Small intestine (tissue), 7 donors: Measurements from ENCODE around the gene ISG20. TPM values are rescaled to one million over a fixed set of nuclear protein-coding genes. Genes with fewer than 3 reads are reported as not detected.
A peak's percentile ranks its signal among the peaks of the same experiment; 100 is the strongest.
"Not testable (repeated sequence)": the region's sequence is repeated elsewhere in the genome, so short reads cannot be mapped to it uniquely, and the experiment has no call there.

ENCODE experiments used
- DNase-seq, 2 donors: peaks; one replicate each; pipeline versions ENCODE4 v3.0.0 to v3.0.0-alpha.2; 2013
- FAIRE-seq: peaks from 2 replicates; lab custom pipeline; 2012; peaks lifted over from hg19 to GRCh38; lab: Jason Lieb, UNC
- H3K27ac ChIP-seq, 3 donors: one replicate each; pipeline ENCODE4 v1.5.1; 2013; ENCODE audit warnings: low read length in 2 of 3, mild to moderate bottlenecking in 2 of 3, control low read depth in 1 of 3, inconsistent platforms in 1 of 3, low read depth in 1 of 3, moderate library complexity in 1 of 3
- H3K27me3 ChIP-seq, 3 donors: one replicate each; pipeline ENCODE4 v1.6.1; 2013; ENCODE audit warnings: low read length in 3 of 3, inconsistent platforms in 1 of 3; ENCODE audit not compliant: control insufficient read depth in 3 of 3, insufficient read depth in 3 of 3
- H3K36me3 ChIP-seq, 3 donors: one replicate each; pipeline ENCODE4 v1.6.1; 2013; ENCODE audit warnings: low read length in 3 of 3, inconsistent platforms in 1 of 3, low read depth in 1 of 3, mild to moderate bottlenecking in 1 of 3, moderate library complexity in 1 of 3; ENCODE audit not compliant: control insufficient read depth in 3 of 3, insufficient read depth in 2 of 3
- H3K4me1 ChIP-seq, 3 donors: one replicate each; pipeline ENCODE4 v1.6.1; 2013; ENCODE audit warnings: low read length in 2 of 3, inconsistent platforms in 1 of 3, low read depth in 1 of 3, mild to moderate bottlenecking in 1 of 3, moderate library complexity in 1 of 3; ENCODE audit not compliant: control insufficient read depth in 3 of 3, insufficient read depth in 2 of 3
- H3K4me3 ChIP-seq, 3 donors: one replicate each; pipeline ENCODE4 v1.5.1; 2013; ENCODE audit warnings: low read length in 3 of 3, control low read depth in 1 of 3, inconsistent platforms in 1 of 3, low read depth in 1 of 3, mild to moderate bottlenecking in 1 of 3, moderate library complexity in 1 of 3
- H3K9me3 ChIP-seq, 2 donors: one replicate each; pipeline ENCODE4 v1.6.1; 2013; ENCODE audit warnings: low read depth in 1 of 2, low read length in 1 of 2; ENCODE audit not compliant: control insufficient read depth in 2 of 2, insufficient read depth in 1 of 2
- WGBS, 3 donors: extraction: QIAGEN DNeasy Blood & Tissue Kit; methylation state at CpG; one replicate each; pipeline ENCODE4 v1.1.7; 2013; 5-methylcytosine and 5-hydroxymethylcytosine counted together
- polyA plus RNA-seq, 4 donors: library from polyadenylated mRNA; stranded (reverse) in 3 of 4; unstranded in 1 of 4; fragments of 200-250 nt in 3 of 4; fragments of 120-200 nt in 1 of 4; gene quantifications; one replicate each; pipeline versions ENCODE4 v1.2.1 to v1.2.3, GENCODE V29; 2013
- donor health status: healthy with polysubstance abuse.
- donor health status: control.
- donor health status: control.
- donor health status: Bipolar disorder and iron deficiency.
- donor health status: healthy.

Gene ISG20
- polyA plus RNA-seq, 4 donors = 4.1 to 434 (median 98.1) TPM

- Histone ChIP-seq H3K36me3 (peaks cover 0 to 43% (median 7%) of the 10 kb centered on the region in 3 donors), H3K4me3 (no peak overlapping the region), H3K27ac (no peak overlapping the region), H3K27me3 (no peaks in the 10 kb centered on the region), H3K9me3 (no peaks in the 10 kb centered on the region), H3K4me1 (peaks cover 0 to 10% (median 7%) of the 10 kb centered on the region in 3 donors)
- DNase-seq (no peak), FAIRE-seq (no peak)
- WGBS, 3 donors = 87 to 94% (median 88%) methylated on average over 16 of the region's 16 CpGs
Measured at GRCh38 chr15:88629071-88629470, 9.7 kb upstream of the ISG20 start.

- FAIRE-seq (no peak), DNase-seq (peak in 1 of 2 donors; percentile 71)
- peaks cover 0 to 8% (median 2%) of the 10 kb centered on the region in 3 donors for H3K4me1 ChIP-seq
- H3K9me3 ChIP-seq = no peaks in the 10 kb centered on the region
- H3K27ac ChIP-seq = peak overlapping the region in 2 of 3 donors; percentile 56 to 70
- no peaks in the 10 kb centered on the region for H3K27me3 ChIP-seq
- peaks cover 0 to 43% (median 7%) of the 10 kb centered on the region in 3 donors for H3K36me3 ChIP-seq
- H3K4me3 ChIP-seq = no peak overlapping the region
- WGBS, 3 donors = 54 to 75% (median 61%) methylated on average over 6 to 9 of the region's 9 CpGs
Measured at GRCh38 chr15:88630141-88630721, 8.6 kb upstream of the ISG20 start.

GRCh38 chr15:88630798-88631463 lies 7.9 kb upstream of the ISG20 start:
- Histone ChIP-seq H3K9me3 (no peaks in the 10 kb centered on the region), H3K4me1 (peaks cover 0 to 8% (median 4%) of the 10 kb centered on the region in 3 donors), H3K27me3 (no peaks in the 10 kb centered on the region), H3K4me3 (no peak overlapping the region), H3K27ac (peak overlapping the region in 2 of 3 donors; percentile 56 to 70), H3K36me3 (peaks cover 0 to 43% (median 7%) of the 10 kb centered on the region in 3 donors)
- FAIRE-seq (no peak), DNase-seq (no peak)
- WGBS, 3 donors = 54 to 86% (median 81%) methylated on average over 7 of the region's 7 CpGs

- H3K27ac ChIP-seq = peak overlapping the region in 1 of 3 donors; percentile 70
- 90 to 93% (median 92%) methylated on average over 12 of the region's 12 CpGs for WGBS, 3 donors
- H3K36me3 ChIP-seq = peaks cover 0 to 37% (median 4%) of the 10 kb centered on the region in 3 donors
- DNase-seq (no peak), FAIRE-seq (no peak)
- H3K4me3 ChIP-seq = no peak overlapping the region
- no peaks in the 10 kb centered on the region for H3K9me3 ChIP-seq
- peaks cover 1 to 10% (median 8%) of the 10 kb centered on the region in 3 donors for H3K4me1 ChIP-seq
- no peaks in the 10 kb centered on the region for H3K27me3 ChIP-seq
Measured at GRCh38 chr15:88631464-88632028, 7.3 kb upstream of the ISG20 start.

GRCh38 chr15:88632797-88633196 lies 6.0 kb upstream of the ISG20 start:
- 83 to 88% (median 88%) methylated on average over 7 of the region's 7 CpGs for WGBS, 3 donors
- H3K27me3 ChIP-seq, H3K27ac ChIP-seq, DNase-seq, H3K9me3 ChIP-seq, H3K4me3 ChIP-seq, FAIRE-seq: not testable (repeated sequence)
- peaks cover 0 to 35% (median 0%) of the 10 kb centered on the region in 3 donors for H3K36me3 ChIP-seq
- peaks cover 9 to 22% (median 16%) of the 10 kb centered on the region in 3 donors for H3K4me1 ChIP-seq

GRCh38 chr15:88634449-88634848 lies 4.4 kb upstream of the ISG20 start:
- Histone ChIP-seq H3K9me3 (no peaks in the 10 kb centered on the region), H3K4me3 (no peak overlapping the region), H3K36me3 (peaks cover 0 to 22% (median 0%) of the 10 kb centered on the region in 3 donors), H3K27ac (peak overlapping the region in 2 of 3 donors; percentile 61 to 95), H3K4me1 (peaks cover 14 to 34% (median 15%) of the 10 kb centered on the region in 3 donors), H3K27me3 (no peaks in the 10 kb centered on the region)
- FAIRE-seq (no peak), DNase-seq (no peak)
- 82 to 97% (median 88%) methylated on average over 2 of the region's 2 CpGs for WGBS, 3 donors

- DNase-seq (peak in 1 of 2 donors; percentile 67), FAIRE-seq (no peak)
- H3K4me3 ChIP-seq = no peak overlapping the region
- H3K27me3 ChIP-seq = no peaks in the 10 kb centered on the region
- H3K27ac ChIP-seq = peak overlapping the region in 2 of 3 donors; percentile 63 to 94
- H3K36me3 ChIP-seq = peaks cover 0 to 14% (median 0%) of the 10 kb centered on the region in 3 donors
- H3K4me1 ChIP-seq = peaks cover 11 to 41% (median 18%) of the 10 kb centered on the region in 3 donors
- 49 to 80% (median 52%) methylated on average over 6 of the region's 6 CpGs for WGBS, 3 donors
- no peaks in the 10 kb centered on the region for H3K9me3 ChIP-seq
Measured at GRCh38 chr15:88635318-88635717, 3.5 kb upstream of the ISG20 start.

GRCh38 chr15:88636050-88636449 lies 2.8 kb upstream of the ISG20 start:
- WGBS, 3 donors = 49 to 75% (median 52%) methylated on average over 11 of the region's 11 CpGs
- no peak for FAIRE-seq
- H3K27ac ChIP-seq = peak overlapping the region; percentile 59 to 100 (median 98)

More at GRCh38 chr15:88636050-88636449, 2.8 kb upstream of the ISG20 start:
- H3K9me3 ChIP-seq = no peaks in the 10 kb centered on the region
- H3K27me3 ChIP-seq = no peaks in the 10 kb centered on the region
- peaks cover 0 to 8% (median 0%) of the 10 kb centered on the region in 3 donors for H3K36me3 ChIP-seq
- peaks cover 9 to 45% (median 18%) of the 10 kb centered on the region in 3 donors for H3K4me1 ChIP-seq
- DNase-seq = peak; percentile 69 to 83
- peak overlapping the region in 1 of 3 donors; percentile 35 for H3K4me3 ChIP-seq
